CD4-positive, alpha-beta T cell (primary cell): ENCODE results near the gene OSBPL1A. TPM values are rescaled to one million over a fixed set of nuclear protein-coding genes. Genes with fewer than 3 reads are reported as not detected.

ENCODE experiments used
- ATAC-seq: fragments of 200-7000 bp; cut with Tn5 transposase; one replicate; pipeline ENCODE4 v1.10.0; 2022; ENCODE audit warnings: mild to moderate bottlenecking; ENCODE audit not compliant: poor library complexity
- CTCF ChIA-PET: fragments of 350-600 bp; sonication (Branson Sonifier 250); formaldehyde crosslinking; loops from one replicate; lab custom pipeline; 2021; ENCODE audit warnings: antibody characterized with exemption, inconsistent platforms; lab: Charles Lee
- POLR2A ChIA-PET: fragments of 350-600 bp; sonication (Branson Sonifier 250); formaldehyde crosslinking; loops from one replicate; lab custom pipeline; 2021; ENCODE audit warnings: antibody characterized with exemption, inconsistent platforms; lab: Charles Lee
- DNase-seq, 14 experiments: peaks; one replicate each; pipeline ENCODE4 v3.0.0-alpha.2; 2013 to 2020; ENCODE audit warnings: mixed read lengths in 2 of 14
- H3K27ac ChIP-seq, 2 donors: one replicate each; pipeline versions ENCODE4 v1.5.1 to v1.7.0; 2013; ENCODE audit warnings: low read length in 2 of 2, low read depth in 1 of 2, mild to moderate bottlenecking in 1 of 2
- H3K27me3 ChIP-seq, 2 experiments: 1 replicate in 1 of 2; 2 replicates in 1 of 2; pipeline versions ENCODE4 v1.6.1 to v1.7.0; 2013; ENCODE audit warnings: low read length in 2 of 2, control low read depth in 1 of 2, mild to moderate bottlenecking in 1 of 2, moderate library complexity in 1 of 2; ENCODE audit not compliant: insufficient read depth in 2 of 2, control insufficient read depth in 1 of 2
- H3K36me3 ChIP-seq: one replicate; pipeline ENCODE4 v1.6.1; 2013; ENCODE audit warnings: low read length, control low read depth; ENCODE audit not compliant: insufficient read depth
- H3K4me1 ChIP-seq: one replicate; pipeline ENCODE4 v1.6.1; 2013; ENCODE audit warnings: low read length, control low read depth; ENCODE audit not compliant: insufficient read depth
- H3K4me3 ChIP-seq: one replicate; pipeline ENCODE4 v1.5.1; 2013; ENCODE audit warnings: mild to moderate bottlenecking, low read length, moderate library complexity
- H3K9me3 ChIP-seq, 2 experiments: 1 replicate in 1 of 2; 2 replicates in 1 of 2; pipeline versions ENCODE4 v1.6.1 to v1.7.0; 2013; ENCODE audit warnings: low read length in 2 of 2, mild to moderate bottlenecking in 2 of 2, control low read depth in 1 of 2, moderate library complexity in 1 of 2; ENCODE audit not compliant: control insufficient read depth in 1 of 2, insufficient read depth in 1 of 2
- H3K27ac Mint-ChIP-seq: one replicate; pipeline ENCODE4 v1.8.0; 2020; ENCODE audit warnings: mixed read lengths
- H3K27me3 Mint-ChIP-seq: one replicate; pipeline ENCODE4 v1.8.0; 2021; ENCODE audit warnings: mixed read lengths
- H3K36me3 Mint-ChIP-seq: one replicate; pipeline ENCODE4 v1.8.0; 2021; ENCODE audit warnings: low read depth, mixed read lengths
- H3K4me1 Mint-ChIP-seq: one replicate; pipeline ENCODE4 v1.8.0; 2021; ENCODE audit warnings: low read depth, mixed read lengths
- H3K4me3 Mint-ChIP-seq: one replicate; pipeline ENCODE4 v1.8.0; 2020; ENCODE audit warnings: mild to moderate bottlenecking, mixed read lengths
- H3K9me3 Mint-ChIP-seq: one replicate; pipeline ENCODE4 v1.8.0; 2020; ENCODE audit warnings: mixed read lengths
- intact Hi-C, 2 experiments: fragments of 100-400 bp; cut with DNase I in 1 of 2; cut with micrococcal nuclease in 1 of 2; formaldehyde crosslinking; loops; one replicate each; pipeline versions ENCODE4 v1.15.1 to v1.9.0; 2023 to 2025; cut with DNase I, micrococcal nuclease
- total RNA-seq, 174 experiments: library from RNA in 2 of 174; stranded (reverse) in 2 of 174; gene quantifications; one replicate each; pipeline ENCODE4 v1.2.3 and lab custom pipeline; 2021 to 2026
- TF ChIP-seq, protein P1 (sequence below): fragments of 200-600 bp; IDR thresholded peaks from one replicate; pipeline ENCODE4 v1.8.0; 2022; ENCODE audit warnings: antibody characterized with exemption, mild to moderate bottlenecking

OSBPL1A gene
- total RNA-seq, 2 experiments from 2014 or later, result 2.7 TPM

DNA sequence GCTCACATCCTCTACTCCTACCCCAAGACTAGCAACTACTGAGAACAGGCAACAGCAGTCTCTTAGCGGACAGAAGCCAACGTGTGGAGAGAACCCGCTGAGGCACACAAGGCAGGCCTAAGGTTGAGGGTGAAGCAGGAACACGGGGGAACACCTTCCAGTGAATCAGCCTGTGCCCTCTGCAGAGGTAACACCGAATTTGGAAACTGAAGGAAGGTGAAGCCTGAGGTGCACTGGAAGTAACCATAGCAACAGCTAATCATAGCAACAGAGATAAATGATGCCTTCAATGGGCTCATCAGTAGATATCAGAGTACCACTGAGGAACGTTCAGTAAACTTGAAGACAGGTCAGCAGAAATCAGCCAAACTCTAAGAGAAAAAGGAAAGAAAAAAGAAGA is 43.3 kb downstream of the OSBPL1A start:
- TF ChIP-seq, protein P1, sequence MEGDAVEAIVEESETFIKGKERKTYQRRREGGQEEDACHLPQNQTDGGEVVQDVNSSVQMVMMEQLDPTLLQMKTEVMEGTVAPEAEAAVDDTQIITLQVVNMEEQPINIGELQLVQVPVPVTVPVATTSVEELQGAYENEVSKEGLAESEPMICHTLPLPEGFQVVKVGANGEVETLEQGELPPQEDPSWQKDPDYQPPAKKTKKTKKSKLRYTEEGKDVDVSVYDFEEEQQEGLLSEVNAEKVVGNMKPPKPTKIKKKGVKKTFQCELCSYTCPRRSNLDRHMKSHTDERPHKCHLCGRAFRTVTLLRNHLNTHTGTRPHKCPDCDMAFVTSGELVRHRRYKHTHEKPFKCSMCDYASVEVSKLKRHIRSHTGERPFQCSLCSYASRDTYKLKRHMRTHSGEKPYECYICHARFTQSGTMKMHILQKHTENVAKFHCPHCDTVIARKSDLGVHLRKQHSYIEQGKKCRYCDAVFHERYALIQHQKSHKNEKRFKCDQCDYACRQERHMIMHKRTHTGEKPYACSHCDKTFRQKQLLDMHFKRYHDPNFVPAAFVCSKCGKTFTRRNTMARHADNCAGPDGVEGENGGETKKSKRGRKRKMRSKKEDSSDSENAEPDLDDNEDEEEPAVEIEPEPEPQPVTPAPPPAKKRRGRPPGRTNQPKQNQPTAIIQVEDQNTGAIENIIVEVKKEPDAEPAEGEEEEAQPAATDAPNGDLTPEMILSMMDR, result no peak
- no peaks in the 10 kb centered on the region for H3K36me3 ChIP-seq
- Mint-ChIP-seq H3K4me3 (no peak overlapping the region), H3K9me3 (no peaks in the 10 kb centered on the region), H3K27ac (no peak overlapping the region), H3K4me1 (no peaks in the 10 kb centered on the region), H3K36me3 (no peaks in the 10 kb centered on the region), H3K27me3 (no peaks in the 10 kb centered on the region)
- ATAC-seq, result no peak
- H3K4me1 ChIP-seq, result no peaks in the 10 kb centered on the region
- ChIA-PET POLR2A (no interaction called here), CTCF (no interaction called here)
- no peak for DNase-seq
- intact Hi-C loops, result no loop called here
- no peak overlapping the region for H3K27ac ChIP-seq
- H3K27me3 ChIP-seq, result no peaks in the 10 kb centered on the region
- H3K4me3 ChIP-seq, result no peak overlapping the region
- no peaks in the 10 kb centered on the region for H3K9me3 ChIP-seq

DNA sequence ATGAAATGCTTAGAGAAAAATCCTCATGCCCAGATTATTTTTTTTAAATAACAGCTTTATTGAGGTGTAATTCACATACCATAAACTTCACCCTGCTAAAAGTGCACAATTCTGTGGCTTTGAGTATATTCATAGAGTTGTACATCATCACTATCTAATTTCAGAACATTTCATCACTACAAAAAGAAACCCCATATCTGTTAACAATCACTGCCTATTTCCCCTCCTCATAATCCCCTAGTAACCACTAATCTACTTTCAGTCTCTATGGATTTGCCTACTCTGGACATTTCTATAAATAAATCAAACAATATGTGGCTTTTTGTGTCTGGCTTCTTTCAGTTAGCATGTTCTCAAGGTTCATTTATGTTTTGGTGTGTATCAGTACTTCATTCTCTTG is 51.4 kb downstream of the OSBPL1A start:
- DNase-seq, result no peak
- no peak overlapping the region for H3K27ac Mint-ChIP-seq
- H3K36me3 ChIP-seq, result no peaks in the 10 kb centered on the region
- H3K4me3 ChIP-seq, result no peak overlapping the region
- intact Hi-C loops, result no loop called here
- no peaks in the 10 kb centered on the region for H3K9me3 ChIP-seq
- H3K9me3 Mint-ChIP-seq, result no peaks in the 10 kb centered on the region
- ChIA-PET CTCF (no interaction called here), POLR2A (no interaction called here)
- H3K27me3 ChIP-seq, result no peaks in the 10 kb centered on the region
- H3K27ac ChIP-seq, result no peak overlapping the region
- H3K4me1 Mint-ChIP-seq, result no peaks in the 10 kb centered on the region
- H3K4me3 Mint-ChIP-seq, result no peak overlapping the region
- H3K27me3 Mint-ChIP-seq, result peaks cover 3% of the 10 kb centered on the region
- no peaks in the 10 kb centered on the region for H3K36me3 Mint-ChIP-seq
- TF ChIP-seq, protein P1, result no peak
- no peak for ATAC-seq
- no peaks in the 10 kb centered on the region for H3K4me1 ChIP-seq

DNA sequence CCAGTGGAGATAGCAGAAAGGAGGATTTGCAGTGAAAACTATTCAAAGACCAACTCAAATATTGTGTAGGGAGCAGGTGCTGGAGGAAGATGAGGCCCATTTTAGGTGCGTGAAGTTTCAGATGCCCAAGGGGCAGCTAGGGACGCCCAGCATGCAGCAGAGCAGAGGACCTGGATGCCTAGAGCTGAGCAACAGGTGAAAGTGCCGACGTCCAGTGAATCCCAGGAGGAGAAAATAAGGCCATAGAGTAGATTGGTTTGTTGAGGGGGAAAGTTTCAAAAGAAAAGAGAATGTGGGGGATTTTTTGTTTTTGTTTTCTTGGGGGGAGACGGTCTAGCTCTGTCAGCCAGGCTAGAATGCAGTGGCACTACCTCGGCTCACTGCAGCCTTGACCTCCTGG is 53.1 kb downstream of the OSBPL1A start:
- Mint-ChIP-seq H3K36me3 (no peaks in the 10 kb centered on the region), H3K9me3 (no peaks in the 10 kb centered on the region), H3K27ac (no peak overlapping the region), H3K4me1 (no peaks in the 10 kb centered on the region), H3K4me3 (no peak overlapping the region), H3K27me3 (peaks cover 3% of the 10 kb centered on the region)
- H3K36me3 ChIP-seq, result no peaks in the 10 kb centered on the region
- ATAC-seq (no peak), DNase-seq (no peak)
- no peak overlapping the region for H3K4me3 ChIP-seq
- H3K27me3 ChIP-seq, result no peaks in the 10 kb centered on the region
- POLR2A ChIA-PET, result no interaction called here
- no peaks in the 10 kb centered on the region for H3K9me3 ChIP-seq
- H3K4me1 ChIP-seq, result no peaks in the 10 kb centered on the region
- CTCF ChIA-PET, result interaction anchor here (0.6 kb wide), 1 partner anchor 798 kb away, joined by 3 read pairs; no protein-coding TSS in a partner anchor
- no peak overlapping the region for H3K27ac ChIP-seq
- intact Hi-C loops, result no loop called here
- TF ChIP-seq, protein P1, result no peak
